SU-DHL-6 (cell line): Measurements from ENCODE around the gene DGLUCY.

ENCODE experiments used
- EZH2phosphoT487 ChIP-seq: fragments of 200-600 bp; sonication (generic), shearing (Covaris generic); conservative IDR thresholded peaks from 2 replicates; pipeline ENCODE4 v1.6.1; 2018; ENCODE audit warnings: mild to moderate bottlenecking, antibody characterized with exemption, low read length, moderate library complexity, mixed read lengths
- TF ChIP-seq, protein P1 (sequence below): fragments of 200-600 bp; sonication (generic); IDR thresholded peaks from one replicate; pipeline ENCODE4 v1.5.1; 2017; ENCODE audit warnings: antibody characterized with exemption, mild to moderate bottlenecking, low read length, moderate library complexity; ENCODE audit not compliant: insufficient read depth, poor library complexity, severe bottlenecking

DNA sequence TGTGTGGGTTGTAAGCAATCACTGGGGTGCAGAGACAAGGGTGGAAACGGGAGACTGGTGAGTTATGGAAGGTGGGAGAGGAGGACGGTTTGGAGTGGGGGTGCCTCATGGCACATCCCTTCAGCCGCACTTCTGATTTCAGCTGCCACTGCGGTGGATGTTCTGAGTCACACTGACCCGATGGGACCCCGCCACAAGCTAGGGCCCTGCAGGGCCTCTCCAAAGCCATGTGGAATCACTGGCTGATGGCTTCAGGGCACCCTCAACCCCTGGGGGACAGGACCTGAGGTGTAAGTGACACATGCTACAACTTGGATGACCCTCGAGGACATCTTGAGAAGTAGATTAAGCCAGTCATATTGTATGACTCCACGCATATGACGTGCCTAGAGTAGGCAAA lies 77.0 kb downstream of the DGLUCY start:
- TF ChIP-seq, protein P1, sequence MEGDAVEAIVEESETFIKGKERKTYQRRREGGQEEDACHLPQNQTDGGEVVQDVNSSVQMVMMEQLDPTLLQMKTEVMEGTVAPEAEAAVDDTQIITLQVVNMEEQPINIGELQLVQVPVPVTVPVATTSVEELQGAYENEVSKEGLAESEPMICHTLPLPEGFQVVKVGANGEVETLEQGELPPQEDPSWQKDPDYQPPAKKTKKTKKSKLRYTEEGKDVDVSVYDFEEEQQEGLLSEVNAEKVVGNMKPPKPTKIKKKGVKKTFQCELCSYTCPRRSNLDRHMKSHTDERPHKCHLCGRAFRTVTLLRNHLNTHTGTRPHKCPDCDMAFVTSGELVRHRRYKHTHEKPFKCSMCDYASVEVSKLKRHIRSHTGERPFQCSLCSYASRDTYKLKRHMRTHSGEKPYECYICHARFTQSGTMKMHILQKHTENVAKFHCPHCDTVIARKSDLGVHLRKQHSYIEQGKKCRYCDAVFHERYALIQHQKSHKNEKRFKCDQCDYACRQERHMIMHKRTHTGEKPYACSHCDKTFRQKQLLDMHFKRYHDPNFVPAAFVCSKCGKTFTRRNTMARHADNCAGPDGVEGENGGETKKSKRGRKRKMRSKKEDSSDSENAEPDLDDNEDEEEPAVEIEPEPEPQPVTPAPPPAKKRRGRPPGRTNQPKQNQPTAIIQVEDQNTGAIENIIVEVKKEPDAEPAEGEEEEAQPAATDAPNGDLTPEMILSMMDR: no peak
- no peak for TF ChIP-seq EZH2phosphoT487
